GM19240 (cell line): Measurements from ENCODE around the gene HNRNPA3.

Experiments used
- DNase-seq: peaks from one replicate; pipeline ENCODE4 v3.0.0; 2011; ENCODE audit warnings: low spot score; ENCODE audit not compliant: insufficient read length

The HNRNPA3 gene

GRCh38 chr2:177271981-177272666 lies 59.5 kb downstream of the HNRNPA3 start:
- DNase-seq, result no peak

GRCh38 chr2:177272765-177273164 lies 60.2 kb downstream of the HNRNPA3 start:
- DNase-seq, result no peak

GRCh38 chr2:177273408-177273807 lies 60.8 kb downstream of the HNRNPA3 start:
- no peak for DNase-seq
